Astrocyte of the spinal cord (primary cell): ENCODE results near the gene USP4.
"Not testable (repeated sequence)": the region's sequence is repeated elsewhere in the genome, so short reads cannot be mapped to it uniquely, and the experiment has no call there.

Experiments
- DNase-seq: peaks from one replicate; pipeline ENCODE4 v3.0.0; 2011; ENCODE audit warnings: low read depth, low spot score
- H3K4me3 ChIP-seq: 2 replicates; pipeline ENCODE4 v1.5.1; 2011; ENCODE audit warnings: low read depth, mild to moderate bottlenecking, low read length, moderate library complexity
- CTCF ChIP-seq: IDR thresholded peaks from 2 replicates; pipeline ENCODE4 v1.5.1; 2012; ENCODE audit warnings: low read depth, mild to moderate bottlenecking, low read length, inconsistent platforms
- in situ Hi-C: cut with HindIII; loops from 2 replicates; pipeline ENCODE4 v1.10.0; 2017; ENCODE audit warnings: low sequenced_read_pairs

USP4 gene

DNA sequence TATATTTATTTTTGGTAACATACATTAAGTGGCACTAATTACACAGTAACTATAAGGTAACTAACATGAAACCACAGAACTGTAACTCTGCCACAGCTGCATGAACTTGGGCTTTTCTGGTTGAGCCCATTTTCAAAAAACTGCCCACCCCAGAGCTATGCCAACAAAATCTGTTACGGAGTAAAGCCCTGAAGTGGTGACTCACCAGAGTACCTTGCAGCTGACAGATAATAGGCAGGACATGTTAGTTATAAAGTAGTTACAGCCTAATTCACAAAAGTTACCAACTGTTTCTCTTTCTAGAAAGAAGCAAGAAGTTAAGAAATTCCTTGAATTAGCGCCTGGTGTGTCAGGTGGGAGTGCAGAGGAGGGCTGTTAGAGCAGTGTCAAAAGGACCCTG, 19.8 kb upstream of the USP4 start:
- in situ Hi-C loops, result no loop called here

GRCh38 chr3:49358884-49359225, 19.0 kb upstream of the USP4 start:
- H3K4me3 ChIP-seq, result peak overlapping the region; percentile 59
- in situ Hi-C loops, result no loop called here
- no peak for DNase-seq
- no peak for TF ChIP-seq CTCF

More for the DNA sequence above, 19.8 kb upstream of the USP4 start:
- no peak for TF ChIP-seq CTCF
- peak; percentile 36 for DNase-seq
- H3K4me3 ChIP-seq, result no peak overlapping the region

- TF ChIP-seq CTCF, result no peak
- in situ Hi-C loops, result no loop called here
Measured at GRCh38 chr3:49358217-49358883, 18.5 kb upstream of the USP4 start, which contains the start of gene GPX1. TSS of gene GPX1 (minus strand) at chr3:49358353. CDS start at chr3:49358278, 75 bp downstream.

DNA sequence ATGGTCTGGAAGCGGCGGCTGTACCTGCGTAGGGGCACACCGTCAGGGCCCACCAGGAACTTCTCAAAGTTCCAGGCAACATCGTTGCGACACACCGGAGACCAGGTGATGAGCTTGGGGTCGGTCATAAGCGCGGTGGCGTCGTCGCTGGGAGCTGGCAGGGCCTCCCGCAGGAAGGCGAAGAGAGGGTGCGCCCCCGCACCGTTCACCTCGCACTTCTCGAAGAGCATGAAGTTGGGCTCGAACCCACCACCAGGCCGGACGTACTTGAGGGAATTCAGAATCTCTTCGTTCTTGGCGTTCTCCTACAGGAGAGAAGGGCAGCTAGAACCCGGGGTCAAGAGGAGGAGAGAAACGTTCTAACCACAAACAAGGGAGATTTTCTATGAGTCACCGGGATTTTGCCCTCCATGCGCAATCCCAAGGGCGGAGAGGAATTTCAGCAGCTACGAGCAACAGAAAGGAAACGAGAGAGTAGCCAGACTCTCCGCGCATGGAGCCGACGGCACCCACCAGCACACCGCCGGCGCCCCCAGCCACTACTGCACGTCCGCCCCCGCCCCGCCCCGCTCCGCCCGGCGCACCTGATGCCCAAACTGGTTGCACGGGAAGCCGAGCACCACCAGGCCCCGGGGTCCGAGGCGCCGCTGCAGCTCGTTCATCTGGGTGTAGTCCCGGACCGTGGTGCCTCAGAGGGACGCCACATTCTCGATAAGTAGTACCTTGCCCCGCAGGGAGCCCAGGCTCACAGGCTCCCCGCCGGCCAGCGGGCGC, 17.8 kb upstream of the USP4 start:
- in situ Hi-C loops, result not testable (repeated sequence)
- DNase-seq, result peak; percentile 88
- peak overlapping the region; percentile 59 for H3K4me3 ChIP-seq

More at GRCh38 chr3:49358217-49358883, 18.5 kb upstream of the USP4 start, which contains the start of gene GPX1:
- DNase-seq, result peak; percentile 97
- H3K4me3 ChIP-seq, result peak within 1 kb of the TSS; percentile 59

- DNase-seq, in situ Hi-C loops: not testable (repeated sequence)
- H3K4me3 ChIP-seq, result peak overlapping the region; percentile 59
Measured at GRCh38 chr3:49357095-49357442, 17.2 kb upstream of the USP4 start.

DNA sequence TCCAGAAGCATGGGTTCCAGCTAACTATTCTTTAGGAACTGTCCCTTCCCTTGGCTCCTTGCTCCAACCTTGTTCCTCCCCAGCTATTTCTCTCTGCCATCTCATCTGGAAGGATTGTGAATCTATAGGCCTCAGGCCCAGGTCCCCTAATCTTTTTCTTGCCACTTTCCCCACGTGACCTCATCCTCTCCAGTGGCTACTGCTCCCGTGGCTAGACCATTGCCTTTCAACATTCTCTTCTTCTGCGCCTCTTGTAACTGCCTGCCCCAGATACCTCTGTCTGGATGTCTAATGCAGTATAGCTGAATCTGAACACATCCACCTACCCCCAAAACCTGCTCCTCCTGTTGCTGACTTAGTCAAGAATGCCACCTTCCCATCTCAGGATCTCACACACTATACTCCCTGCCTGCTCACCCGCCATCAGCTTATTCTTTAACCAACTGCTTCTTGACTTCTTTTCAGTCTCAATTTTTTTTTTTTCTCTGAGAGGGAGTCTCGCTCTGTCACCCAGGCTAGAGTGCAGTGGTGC, 13.1 kb upstream of the USP4 start:
- H3K4me3 ChIP-seq, result no peak overlapping the region
- DNase-seq, result no peak
- TF ChIP-seq CTCF, result no peak
- in situ Hi-C loops, result no loop called here

GRCh38 chr3:49352281-49352680, 12.4 kb upstream of the USP4 start:
- no peak for DNase-seq
- no peak overlapping the region for H3K4me3 ChIP-seq
- TF ChIP-seq CTCF, result no peak
- in situ Hi-C loops, result no loop called here
